H1 (cell line): Measurements from ENCODE around the gene LPGAT1. TPM values are rescaled to one million over a fixed set of nuclear protein-coding genes. Genes with fewer than 3 reads are reported as not detected.

Experiments
- CTCF ChIA-PET: fragments of 300-600 bp; sonication (Branson Sonifier 250); formaldehyde crosslinking; loops from one replicate; lab custom pipeline; 2021; ENCODE audit not compliant: partially characterized antibody; lab: Charles Lee
- POLR2A ChIA-PET: fragments of 300-600 bp; sonication (Branson Sonifier 250); formaldehyde crosslinking; loops from one replicate; lab custom pipeline; 2021; ENCODE audit warnings: inconsistent platforms; ENCODE audit not compliant: partially characterized antibody; lab: Charles Lee
- DNase-seq, 2 experiments: peaks; one replicate each; pipeline versions ENCODE4 v3.0.0 to v3.0.0-alpha.2; 2010 to 2022; ENCODE audit warnings: low spot score in 2 of 2, low read depth in 1 of 2, mixed read lengths in 1 of 2
- FAIRE-seq: peaks from 2 replicates; lab custom pipeline; 2011; peaks lifted over from hg19 to GRCh38; lab: Jason Lieb, UNC
- H2AFZ ChIP-seq: 2 replicates; pipeline ENCODE4 v1.8.1; 2012; ENCODE audit warnings: low read length, inconsistent platforms
- H2AK5ac ChIP-seq: 2 replicates; pipeline ENCODE4 v1.6.1; 2013; ENCODE audit warnings: low read depth, low read length
- H2BK120ac ChIP-seq: replicated peaks from 2 replicates; pipeline ENCODE3; 2013; ENCODE audit warnings: low read depth, low read length, inconsistent platforms
- H2BK12ac ChIP-seq: 2 replicates; pipeline ENCODE4 v1.6.1; 2013; ENCODE audit warnings: low read depth, low read length
- H2BK15ac ChIP-seq: 2 replicates; pipeline ENCODE4 v1.6.1; 2013; ENCODE audit warnings: low read length
- H2BK20ac ChIP-seq: 2 replicates; pipeline ENCODE4 v1.6.1; 2013; ENCODE audit warnings: low read length
- H2BK5ac ChIP-seq: 2 replicates; pipeline ENCODE4 v1.6.1; 2013; ENCODE audit warnings: low read depth, low read length
- H3K14ac ChIP-seq: 2 replicates; pipeline ENCODE4 v1.6.1; 2013; ENCODE audit warnings: inconsistent platforms; ENCODE audit not compliant: insufficient read length
- H3K18ac ChIP-seq: 2 replicates; pipeline ENCODE4 v1.6.1; 2013; ENCODE audit warnings: low read length; ENCODE audit errors: extremely low read depth
- H3K23ac ChIP-seq: 2 replicates; pipeline ENCODE4 v1.6.1; 2013; ENCODE audit warnings: inconsistent platforms; ENCODE audit not compliant: insufficient read length
- H3K23me2 ChIP-seq: 2 replicates; pipeline ENCODE4 v1.6.1; 2013; ENCODE audit warnings: low read depth, low read length
- H3K27ac ChIP-seq: 2 replicates; pipeline ENCODE4 v1.6.1; 2011; ENCODE audit warnings: low read depth, low read length, inconsistent platforms
- H3K27me3 ChIP-seq, 4 experiments: replicated peaks in 1 of 4; 1 replicate in 1 of 4; 2 replicates in 3 of 4; pipeline versions ENCODE4 v1.6.1 to v1.8.1; 2011 to 2013; ENCODE audit warnings: low read length in 3 of 4, mild to moderate bottlenecking in 3 of 4, inconsistent platforms in 2 of 4, mixed read lengths in 2 of 4, moderate library complexity in 1 of 4; ENCODE audit not compliant: control insufficient read depth in 3 of 4, insufficient read depth in 3 of 4; ENCODE audit errors: extremely low read depth in 1 of 4
- H3K36me3 ChIP-seq, 4 experiments: 2 replicates each; pipeline versions ENCODE4 v1.6.1 to v1.8.1; 2011 to 2013; ENCODE audit warnings: mild to moderate bottlenecking in 4 of 4, low read length in 3 of 4, moderate library complexity in 2 of 4, control low read depth in 1 of 4, inconsistent platforms in 1 of 4; ENCODE audit not compliant: insufficient read depth in 4 of 4, control insufficient read depth in 2 of 4
- H3K4ac ChIP-seq: replicated peaks from 2 replicates; pipeline ENCODE3; 2013; ENCODE audit warnings: low read length, low read depth, mixed read lengths, inconsistent platforms; ENCODE audit not compliant: insufficient read length
- H3K4me1 ChIP-seq, 4 experiments: replicated peaks in 1 of 4; 1 replicate in 1 of 4; 2 replicates in 3 of 4; pipeline versions ENCODE4 v1.6.1 to v1.8.1; 2011 to 2013; ENCODE audit warnings: low read length in 3 of 4, inconsistent platforms in 2 of 4, mixed read lengths in 1 of 4; ENCODE audit not compliant: insufficient read depth in 4 of 4, control insufficient read depth in 3 of 4
- H3K4me2 ChIP-seq, 2 experiments: 2 replicates each; pipeline versions ENCODE4 v1.6.1 to v1.8.1; 2011 to 2013; ENCODE audit warnings: low read depth in 2 of 2, low read length in 2 of 2, control low read depth in 1 of 2, inconsistent platforms in 1 of 2, mild to moderate bottlenecking in 1 of 2; ENCODE audit not compliant: insufficient read depth in 1 of 2
- H3K4me3 ChIP-seq, 4 experiments: fragments of 200-600, 300-600 bp in 1 of 4; sonication (generic), shearing (Covaris generic), sonication (Bioruptor Twin) in 1 of 4; 2 replicates each; pipeline versions ENCODE4 v1.5.1 to v1.8.1; 2011 to 2016; ENCODE audit warnings: low read length in 4 of 4, low read depth in 3 of 4, control low read depth in 2 of 4, inconsistent platforms in 2 of 4, mild to moderate bottlenecking in 2 of 4, mixed read lengths in 1 of 4, moderate library complexity in 1 of 4; ENCODE audit not compliant: insufficient read depth in 2 of 4; ENCODE audit errors: extremely low read depth in 1 of 4
- H3K56ac ChIP-seq: replicated peaks from 2 replicates; pipeline ENCODE3; 2013; ENCODE audit warnings: low read depth, mild to moderate bottlenecking, mixed read lengths, low read length, inconsistent platforms; ENCODE audit not compliant: insufficient read length
- H3K79me1 ChIP-seq: 2 replicates; pipeline ENCODE4 v1.6.1; 2013; ENCODE audit warnings: low read depth, low read length, control low read depth
- H3K79me2 ChIP-seq, 2 experiments: 2 replicates each; pipeline versions ENCODE4 v1.6.1 to v1.8.1; 2012 to 2013; ENCODE audit warnings: low read length in 2 of 2, mild to moderate bottlenecking in 2 of 2, inconsistent platforms in 1 of 2; ENCODE audit not compliant: insufficient read depth in 2 of 2, control insufficient read depth in 1 of 2
- H3K9ac ChIP-seq, 4 experiments: replicated peaks in 1 of 4; 1 replicate in 1 of 4; 2 replicates in 3 of 4; pipeline versions ENCODE4 v1.6.1 to v1.8.1; 2011 to 2013; ENCODE audit warnings: low read depth in 3 of 4, low read length in 3 of 4, control low read depth in 2 of 4, mild to moderate bottlenecking in 2 of 4, moderate library complexity in 2 of 4, inconsistent platforms in 1 of 4; ENCODE audit errors: extremely low read depth in 1 of 4
- H3K9me3 ChIP-seq, 2 experiments: 2 replicates each; pipeline versions ENCODE4 v1.6.1 to v1.8.1; 2012 to 2013; ENCODE audit warnings: mild to moderate bottlenecking in 2 of 2, moderate library complexity in 2 of 2, control low read depth in 1 of 2, inconsistent platforms in 1 of 2, low read depth in 1 of 2, low read length in 1 of 2, mixed read lengths in 1 of 2; ENCODE audit not compliant: insufficient read depth in 2 of 2
- H4K20me1 ChIP-seq, 2 experiments: replicated peaks in 1 of 2; 2 replicates each; pipeline versions ENCODE3 to v1.8.1; 2011 to 2013; ENCODE audit warnings: inconsistent platforms in 2 of 2, low read length in 2 of 2, mild to moderate bottlenecking in 1 of 2; ENCODE audit not compliant: insufficient read depth in 2 of 2, control insufficient read depth in 1 of 2
- H4K5ac ChIP-seq: 2 replicates; pipeline ENCODE4 v1.6.1; 2013; ENCODE audit warnings: low read length, low read depth, mixed read lengths, inconsistent platforms; ENCODE audit not compliant: insufficient read length
- H4K8ac ChIP-seq: 2 replicates; pipeline ENCODE4 v1.8.0; 2013; ENCODE audit warnings: mild to moderate bottlenecking, moderate library complexity, low read length, inconsistent platforms; ENCODE audit not compliant: insufficient read depth; ENCODE audit errors: extremely low read depth
- H4K91ac ChIP-seq: replicated peaks from 2 replicates; pipeline ENCODE3; 2013; ENCODE audit warnings: low read length, mixed read lengths, inconsistent platforms; ENCODE audit not compliant: insufficient read length
- BCL11A ChIP-seq, 2 experiments: IDR thresholded peaks; one replicate each; pipeline ENCODE4 v1.6.1; 2011; ENCODE audit warnings: low read depth in 2 of 2, low read length in 2 of 2, mild to moderate bottlenecking in 2 of 2
- BRCA1 ChIP-seq: IDR thresholded peaks from 2 replicates; pipeline ENCODE4 v1.6.1; 2012; ENCODE audit warnings: low read depth, low read length, improper control_type of control experiment
- CREB1 ChIP-seq: IDR thresholded peaks from 2 replicates; pipeline ENCODE4 v1.6.1; 2012; ENCODE audit warnings: inconsistent platforms
- CTCF ChIP-seq, 3 experiments: IDR thresholded peaks; 1 replicate in 2 of 3; 2 replicates in 1 of 3; pipeline versions ENCODE4 v1.5.1 to v1.6.1; 2011; ENCODE audit warnings: low read length in 3 of 3, mild to moderate bottlenecking in 3 of 3, inconsistent platforms in 2 of 3, low read depth in 1 of 3, moderate library complexity in 1 of 3; ENCODE audit not compliant: insufficient read depth in 1 of 3; ENCODE audit errors: control extremely low read depth in 1 of 3
- EGR1 ChIP-seq: IDR thresholded peaks from 2 replicates; pipeline ENCODE4 v1.6.1; 2011; ENCODE audit warnings: low read depth, low read length, borderline replicate concordance
- KDM4A ChIP-seq: IDR thresholded peaks from one replicate; pipeline ENCODE4 v1.7.1; 2012; ENCODE audit warnings: low read depth, mild to moderate bottlenecking, moderate library complexity, low read length, inconsistent platforms; ENCODE audit not compliant: severe bottlenecking
- RNF2 ChIP-seq: fragments of 200-900, 300-1000 bp; sonication (generic); IDR thresholded peaks from 2 replicates; pipeline ENCODE4 v1.7.1; 2016; ENCODE audit warnings: borderline replicate concordance, low read depth, mild to moderate bottlenecking, antibody characterized with exemption, low read length; ENCODE audit not compliant: poor library complexity, severe bottlenecking; ENCODE audit errors: missing control alignments
- SIX5 ChIP-seq: IDR thresholded peaks from 2 replicates; pipeline ENCODE4 v1.6.1; 2011; ENCODE audit warnings: mild to moderate bottlenecking, low read depth, low read length
- TAF1 ChIP-seq: IDR thresholded peaks from 2 replicates; pipeline ENCODE4 v1.6.1; 2011; ENCODE audit warnings: mild to moderate bottlenecking, low read depth, low read length
- WGBS, 2 experiments: shearing (Covaris generic) in 1 of 2; methylation state at CpG; one replicate each; pipeline versions ENCODE4 v1.1.6 to v1.1.7; 2013 to 2015; ENCODE audit warnings: low lambda C conversion rate in 2 of 2, mixed read lengths in 2 of 2, inconsistent platforms in 1 of 2, low coverage in 1 of 2, missing lambda C conversion rate in 1 of 2; ENCODE audit not compliant: insufficient replicate concordance in 2 of 2, insufficient coverage in 1 of 2, insufficient read length in 1 of 2; ENCODE audit errors: extremely low coverage in 1 of 2, missing lambda C conversion rate in 1 of 2; 5-methylcytosine and 5-hydroxymethylcytosine counted together
- polyA plus RNA-seq, 7 experiments: library from polyadenylated mRNA; depleted of rRNA in 3 of 7; stranded (reverse) in 5 of 7; unstranded in 2 of 7; fragments of >200 nt in 5 of 7; fragments of 200-250 nt in 2 of 7; gene quantifications; 1 replicate in 5 of 7; 2 replicates in 1 of 7; 4 replicates in 1 of 7; pipeline versions ENCODE4 v1.2.1 to v1.2.3, GENCODE V29; 2011 to 2013; ENCODE audit warnings: missing spikeins in 2 of 7, mixed read lengths in 2 of 7
- total RNA-seq: library from RNA; stranded (reverse); fragmentation: NEBNext Ultra II Directional; extraction: Animal tissue kit (Norgen Biotek cat#: 25700); gene quantifications from 2 replicates; pipeline ENCODE4 v1.2.1, GENCODE V29; 2021

LPGAT1 gene
- total and polyA plus RNA-seq, 2 of the 8 experiments (the other 6 are each of a cell fraction or from before 2014, with no cell fraction given), result 2.3 to 13.5 TPM

DNA sequence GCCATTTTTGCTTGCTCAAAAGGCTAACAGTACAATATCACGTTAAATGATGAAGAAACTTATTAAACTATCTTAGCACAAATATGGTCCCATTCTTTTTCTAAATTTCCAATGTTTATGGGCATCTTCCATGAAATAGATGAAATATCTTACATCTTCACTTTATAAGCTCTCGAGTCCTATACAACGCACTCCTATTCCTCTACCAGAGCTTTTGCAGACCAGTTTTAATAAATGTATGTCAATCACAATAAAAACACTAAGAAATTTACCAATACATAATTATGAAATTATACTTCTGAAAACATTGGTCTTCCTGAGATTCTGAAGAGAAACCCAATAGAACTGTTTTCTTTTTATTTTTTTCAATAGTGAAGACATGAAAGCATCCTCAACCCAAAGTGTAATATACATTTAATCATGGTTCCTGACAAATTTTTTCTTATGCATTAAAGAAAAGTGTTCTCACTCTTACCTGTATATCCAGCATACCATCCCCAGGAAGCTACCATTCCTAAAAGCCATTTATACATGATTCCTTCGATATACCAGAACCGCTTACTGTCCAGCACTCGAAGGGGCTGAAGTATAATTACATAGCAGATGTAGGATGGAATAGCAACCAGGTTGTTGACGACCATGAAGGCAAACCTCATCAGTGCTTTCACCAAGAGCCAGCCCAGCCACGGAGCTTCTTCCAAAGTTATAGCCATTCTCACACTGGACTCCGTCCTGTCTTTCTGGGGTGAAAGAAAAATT, 1.8 kb downstream of the LPGAT1 start:
- H2BK120ac ChIP-seq, result no peak overlapping the region
- no peak overlapping the region for H3K9ac ChIP-seq
- H3K4me1 ChIP-seq, result peaks cover 0 to 7% (median 3%) of the 10 kb centered on the region in 4 experiments; a peak in 5 of 7 replicates
- no peak overlapping the region for H4K91ac ChIP-seq
- peak overlapping the region; percentile 76 to 92 for H3K4me2 ChIP-seq
- 75% methylated on average over 9 of the region's 9 CpGs; no CpG with 5 or more reads in 1 of the 2 experiments for WGBS, 2 experiments
- H3K79me2 ChIP-seq, result no peaks in the 10 kb centered on the region
- peaks cover 7% of the 10 kb centered on the region for H3K23me2 ChIP-seq
- H2BK12ac ChIP-seq, result no peak overlapping the region
- H3K4me3 ChIP-seq, result peak overlapping the region; percentile 47 to 74 (median 57); a peak in 6 of 8 replicates
- H2AFZ ChIP-seq, result no peak overlapping the region
- DNase-seq (peak in 1 of 2 experiments; percentile 43), FAIRE-seq (no peak)
- no peaks in the 10 kb centered on the region for H3K79me1 ChIP-seq
- no peak overlapping the region for H3K14ac ChIP-seq
- no peak overlapping the region for H4K5ac ChIP-seq
- POLR2A ChIA-PET, result interaction anchor here (0.5 to 1.8 kb wide), 5 partner anchors 8 to 877 kb away, joined by 3 to 6 read pairs (median 3); no protein-coding TSS in a partner anchor
- no peak overlapping the region for H3K27ac ChIP-seq
- H2AK5ac ChIP-seq, result no peak overlapping the region
- H3K23ac ChIP-seq, result no peak overlapping the region
- no peaks in the 10 kb centered on the region for H4K20me1 ChIP-seq
- no peaks in the 10 kb centered on the region for H3K9me3 ChIP-seq
- no peak overlapping the region for H3K56ac ChIP-seq
- H2BK15ac ChIP-seq, result no peak overlapping the region
- H4K8ac ChIP-seq, result no peak overlapping the region
- no peak overlapping the region for H2BK5ac ChIP-seq
- no peak overlapping the region for H3K4ac ChIP-seq
- CTCF ChIA-PET, result interaction anchor here (0.6 to 3.6 kb wide), 13 partner anchors 8 to 216 kb away, joined by 3 to 15 read pairs (median 3); no protein-coding TSS in a partner anchor
- no peaks in the 10 kb centered on the region; a peak in 1 of 8 replicates for H3K36me3 ChIP-seq
- H2BK20ac ChIP-seq, result no peak overlapping the region
- no peak overlapping the region for H3K18ac ChIP-seq
- peaks cover 0 to 12% (median 6%) of the 10 kb centered on the region in 4 experiments; a peak in 5 of 7 replicates for H3K27me3 ChIP-seq
- TF ChIP-seq RNF2 (no peak), KDM4A (no peak), BRCA1 (no peak), CTCF (IDR thresholded peaks at IDR 0.05; ENCODE audit: control extremely low read depth in 1 of 3, insufficient read depth in 1 of 3, low read depth in 1 of 3, low read length in 3 of 3) (no peak), TAF1 (no peak), BCL11A (IDR thresholded peaks at IDR 0.05; ENCODE audit: low read depth in 2 of 2, low read length in 2 of 2) (no peak), CREB1 (no peak), EGR1 (no peak), SIX5 (no peak)
